Mesendoderm (in vitro differentiated cells): ENCODE measurements around the gene HRG.
A peak's percentile ranks its signal among the peaks of the same experiment; 100 is the strongest.
"Not testable (repeated sequence)": the region's sequence is repeated elsewhere in the genome, so short reads cannot be mapped to it uniquely, and the experiment has no call there.

Source experiments
- DNase-seq: peaks from one replicate; pipeline ENCODE4 v3.0.0; 2013
- H2AK5ac ChIP-seq: 2 replicates; pipeline ENCODE4 v1.6.1; 2013; ENCODE audit warnings: low read length, inconsistent platforms
- H2BK120ac ChIP-seq: 2 replicates; pipeline ENCODE4 v1.6.1; 2013; ENCODE audit warnings: low read depth, mild to moderate bottlenecking, low read length, moderate library complexity, mixed read lengths
- H2BK15ac ChIP-seq: replicated peaks from 2 replicates; pipeline ENCODE4 v1.6.1; 2013; ENCODE audit warnings: low read depth, mild to moderate bottlenecking, moderate library complexity
- H2BK5ac ChIP-seq: 2 replicates; pipeline ENCODE4 v1.6.1; 2013; ENCODE audit warnings: low read length, inconsistent platforms
- H3K18ac ChIP-seq: 2 replicates; pipeline ENCODE4 v1.6.1; 2013; ENCODE audit warnings: mild to moderate bottlenecking, low read length, mixed read lengths
- H3K23ac ChIP-seq: one replicate; pipeline ENCODE4 v1.6.1; 2013; ENCODE audit warnings: low read length
- H3K27ac ChIP-seq: 2 replicates; pipeline ENCODE4 v1.5.1; 2013; ENCODE audit warnings: low read depth, mild to moderate bottlenecking, inconsistent platforms, low read length, moderate library complexity
- H3K27me3 ChIP-seq: 2 replicates; pipeline ENCODE4 v1.6.1; 2013; ENCODE audit warnings: low read length, control low read depth, mild to moderate bottlenecking, inconsistent platforms; ENCODE audit not compliant: insufficient read depth, poor library complexity
- H3K36me3 ChIP-seq: 2 replicates; pipeline ENCODE4 v1.6.1; 2013; ENCODE audit warnings: low read length, inconsistent platforms; ENCODE audit not compliant: control insufficient read depth, insufficient read depth
- H3K4ac ChIP-seq: one replicate; pipeline ENCODE4 v1.6.1; 2013; ENCODE audit warnings: low read depth, mild to moderate bottlenecking, low read length, moderate library complexity
- H3K4me1 ChIP-seq: 2 replicates; pipeline ENCODE4 v1.6.1; 2013; ENCODE audit warnings: low read depth, low read length, inconsistent platforms; ENCODE audit not compliant: control insufficient read depth
- H3K4me2 ChIP-seq: 2 replicates; pipeline ENCODE4 v1.6.1; 2013; ENCODE audit warnings: low read length
- H3K4me3 ChIP-seq: 2 replicates; pipeline ENCODE4 v1.5.1; 2013; ENCODE audit warnings: mild to moderate bottlenecking, low read length
- H3K56ac ChIP-seq: one replicate; pipeline ENCODE4 v1.6.1; 2013; ENCODE audit warnings: low read length
- H3K79me1 ChIP-seq: 2 replicates; pipeline ENCODE4 v1.6.1; 2013; ENCODE audit warnings: low read length, inconsistent platforms
- H3K79me2 ChIP-seq: 2 replicates; pipeline ENCODE4 v1.6.1; 2013; ENCODE audit warnings: mild to moderate bottlenecking, low read length; ENCODE audit not compliant: control insufficient read depth, insufficient read depth
- H3K9ac ChIP-seq: 2 replicates; pipeline ENCODE4 v1.6.1; 2013; ENCODE audit warnings: low read length, inconsistent platforms
- H4K5ac ChIP-seq: one replicate; pipeline ENCODE4 v1.6.1; 2013; ENCODE audit warnings: low read length
- H4K8ac ChIP-seq: one replicate; pipeline ENCODE4 v1.6.1; 2013; ENCODE audit warnings: low read depth, mild to moderate bottlenecking, control low read depth, low read length, moderate library complexity
- WGBS: extraction: QIAGEN DNeasy Blood & Tissue Kit; methylation state at CpG from one replicate; pipeline ENCODE4 v1.1.7; 2013; ENCODE audit warnings: low lambda C conversion rate, missing lambda C conversion rate; ENCODE audit not compliant: insufficient coverage; ENCODE audit errors: extremely low coverage; 5-methylcytosine and 5-hydroxymethylcytosine counted together

HRG gene

DNA sequence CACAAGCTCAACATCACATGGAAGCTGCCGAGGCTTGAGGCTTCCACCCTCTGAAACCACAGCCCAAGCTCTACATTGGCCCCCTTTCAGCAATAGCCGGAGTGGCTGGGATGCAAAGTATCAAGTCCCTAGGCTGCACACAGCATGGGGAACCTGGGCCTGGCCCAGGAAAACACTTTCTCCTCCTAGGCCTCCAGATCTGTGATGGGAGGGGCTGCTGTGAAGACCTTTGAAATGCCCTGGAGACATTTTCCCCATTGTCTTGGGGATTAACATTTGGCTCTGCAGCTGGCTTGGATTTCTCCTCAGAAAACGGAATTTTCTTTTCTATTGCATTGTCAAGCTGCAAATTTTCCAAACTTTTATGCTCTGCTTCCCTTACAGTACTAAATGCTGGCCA, 18.2 kb downstream of the HRG start:
- H3K79me1 ChIP-seq: no peaks in the 10 kb centered on the region
- no peak overlapping the region for H3K23ac ChIP-seq
- H2BK5ac ChIP-seq: no peak overlapping the region
- no peak overlapping the region for H4K5ac ChIP-seq
- H2BK120ac ChIP-seq: no peak overlapping the region
- no peaks in the 10 kb centered on the region for H3K27me3 ChIP-seq
- no peak overlapping the region for H2BK15ac ChIP-seq
- no peak overlapping the region for H3K4ac ChIP-seq
- H3K56ac ChIP-seq: no peak overlapping the region
- no peak overlapping the region for H3K27ac ChIP-seq
- H2AK5ac ChIP-seq: no peak overlapping the region
- peak; percentile 47 for DNase-seq
- no peak overlapping the region for H3K4me3 ChIP-seq
- WGBS: no CpG with 5 or more reads among the region's 3 CpGs
- H3K4me2 ChIP-seq: no peak overlapping the region
- no peaks in the 10 kb centered on the region for H3K79me2 ChIP-seq
- H4K8ac ChIP-seq: no peak overlapping the region
- H3K9ac ChIP-seq: no peak overlapping the region
- no peaks in the 10 kb centered on the region for H3K36me3 ChIP-seq
- H3K18ac ChIP-seq: no peak overlapping the region
- H3K4me1 ChIP-seq: no peaks in the 10 kb centered on the region

DNA sequence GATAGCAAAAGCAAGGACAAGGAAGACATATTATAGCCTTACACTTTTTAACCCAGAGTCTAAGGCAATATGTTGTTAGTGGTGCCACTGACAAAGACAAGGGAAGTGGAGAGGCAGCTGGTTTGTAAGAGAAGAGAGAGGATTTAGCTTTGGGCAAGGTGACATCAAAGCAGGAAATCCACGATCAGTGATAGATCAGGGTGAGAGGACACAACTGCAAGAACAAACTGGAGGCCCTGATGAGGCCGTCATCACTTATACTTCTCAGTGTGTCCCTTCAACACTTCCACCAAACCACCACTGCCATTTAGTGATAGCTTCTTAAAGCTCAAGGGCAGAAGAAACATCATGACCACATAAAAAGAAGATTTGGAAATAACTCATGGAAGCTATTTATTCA, 20.7 kb downstream of the HRG start:
- H3K18ac ChIP-seq, H3K27ac ChIP-seq, H3K9ac ChIP-seq, H3K4me1 ChIP-seq, H3K56ac ChIP-seq, H2BK15ac ChIP-seq, H3K23ac ChIP-seq, H3K4me3 ChIP-seq, H3K4me2 ChIP-seq, H3K36me3 ChIP-seq, H4K5ac ChIP-seq, H4K8ac ChIP-seq, H3K4ac ChIP-seq, H2BK120ac ChIP-seq, H2BK5ac ChIP-seq, H3K79me1 ChIP-seq, H3K79me2 ChIP-seq, DNase-seq, H3K27me3 ChIP-seq, H2AK5ac ChIP-seq: not testable (repeated sequence)
- WGBS: no CpG with 5 or more reads among the region's 2 CpGs

DNA sequence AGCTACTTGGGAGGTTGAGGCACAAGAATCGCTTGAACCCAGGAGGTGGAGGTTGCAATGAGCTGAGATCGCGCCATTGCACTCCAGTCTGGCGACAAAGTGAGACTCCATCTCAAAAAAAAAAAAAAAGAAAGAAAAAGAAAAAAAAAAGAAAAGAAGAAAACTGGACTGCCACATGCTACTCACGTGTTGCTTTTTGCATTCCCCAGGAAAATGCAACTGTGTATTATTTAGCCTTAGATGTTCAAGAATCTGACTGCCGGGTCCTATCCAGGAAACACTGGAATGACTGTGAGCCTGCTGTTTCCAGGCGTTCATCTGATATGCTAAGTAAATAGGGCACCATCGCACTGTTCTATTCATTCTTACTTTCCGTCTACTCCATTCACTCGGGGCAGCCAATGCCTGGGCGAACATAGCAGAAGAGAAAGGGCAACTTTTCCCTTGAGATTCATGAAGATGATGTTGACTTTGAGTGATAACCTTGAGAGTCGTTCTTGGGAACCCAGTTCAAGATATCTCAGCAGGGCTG, 21.4 kb downstream of the HRG start:
- H3K27me3 ChIP-seq: no peaks in the 10 kb centered on the region
- no peak overlapping the region for H2BK5ac ChIP-seq
- H3K4me3 ChIP-seq: no peak overlapping the region
- no peak overlapping the region for H3K56ac ChIP-seq
- no peaks in the 10 kb centered on the region for H3K79me2 ChIP-seq
- H3K18ac ChIP-seq: no peak overlapping the region
- H3K36me3 ChIP-seq: no peaks in the 10 kb centered on the region
- H3K79me1 ChIP-seq: no peaks in the 10 kb centered on the region
- H3K4me2 ChIP-seq: no peak overlapping the region
- DNase-seq: no peak
- WGBS: no CpG with 5 or more reads among the region's 12 CpGs
- H3K27ac ChIP-seq: no peak overlapping the region
- no peak overlapping the region for H4K8ac ChIP-seq
- H2BK120ac ChIP-seq: no peak overlapping the region
- no peak overlapping the region for H2AK5ac ChIP-seq
- H3K4ac ChIP-seq: no peak overlapping the region
- H2BK15ac ChIP-seq: no peak overlapping the region
- H4K5ac ChIP-seq: no peak overlapping the region
- no peaks in the 10 kb centered on the region for H3K4me1 ChIP-seq
- H3K9ac ChIP-seq: no peak overlapping the region
- no peak overlapping the region for H3K23ac ChIP-seq

DNA sequence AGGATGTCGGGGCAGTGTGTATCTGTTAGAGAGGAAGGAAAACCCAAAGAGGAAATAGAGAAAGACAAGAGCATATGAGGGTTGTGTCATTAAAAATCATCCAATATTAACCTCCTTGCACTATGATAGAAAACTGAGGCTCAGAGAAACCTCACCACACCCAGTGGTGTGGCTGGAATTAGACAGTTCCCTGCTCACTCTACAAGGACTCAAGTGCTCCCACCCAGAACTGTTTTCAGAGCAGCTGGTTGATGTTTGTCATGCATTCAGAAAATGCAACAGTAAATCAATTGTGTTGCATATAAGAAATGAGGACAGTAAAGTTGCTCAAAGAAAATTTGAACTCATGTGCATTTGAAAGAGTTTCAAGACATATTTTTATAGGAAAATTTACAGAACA, 24.5 kb downstream of the HRG start:
- H3K36me3 ChIP-seq, H3K4me2 ChIP-seq, H4K8ac ChIP-seq, H3K4ac ChIP-seq, H3K79me1 ChIP-seq, DNase-seq, H3K56ac ChIP-seq, H2BK5ac ChIP-seq, H3K18ac ChIP-seq, H3K27ac ChIP-seq, H4K5ac ChIP-seq, H3K79me2 ChIP-seq, H2BK120ac ChIP-seq, H3K9ac ChIP-seq, H2BK15ac ChIP-seq, H3K23ac ChIP-seq, H3K27me3 ChIP-seq, H2AK5ac ChIP-seq, H3K4me1 ChIP-seq, H3K4me3 ChIP-seq: not testable (repeated sequence)
- WGBS: no CpG with 5 or more reads among the region's 1 CpG

DNA sequence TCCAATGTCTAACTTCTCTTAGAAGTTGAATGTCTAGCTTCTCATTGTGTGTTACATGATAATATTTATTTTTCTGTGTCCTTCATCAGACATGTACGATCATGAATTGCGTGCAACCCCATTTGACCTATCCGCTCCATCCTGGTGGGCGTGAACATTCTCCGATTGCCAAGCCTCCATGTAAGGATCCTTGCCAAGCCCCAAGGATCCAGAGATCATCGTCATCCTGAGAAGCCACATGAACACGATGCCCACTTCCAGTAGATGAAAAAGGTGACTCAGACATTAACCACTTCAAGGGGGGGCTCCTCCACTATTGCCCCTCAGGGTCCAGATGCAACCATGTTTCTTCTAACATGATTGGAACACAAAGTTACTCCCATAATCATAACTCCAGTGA, 25.9 kb downstream of the HRG start:
- H3K27ac ChIP-seq: no peak overlapping the region
- H2AK5ac ChIP-seq: no peak overlapping the region
- H4K5ac ChIP-seq: no peak overlapping the region
- no CpG with 5 or more reads among the region's 7 CpGs for WGBS
- H3K23ac ChIP-seq: no peak overlapping the region
- no peak overlapping the region for H2BK15ac ChIP-seq
- no peak overlapping the region for H2BK120ac ChIP-seq
- H3K56ac ChIP-seq: no peak overlapping the region
- no peak for DNase-seq
- no peak overlapping the region for H2BK5ac ChIP-seq
- no peak overlapping the region for H3K9ac ChIP-seq
- no peaks in the 10 kb centered on the region for H3K4me1 ChIP-seq
- no peaks in the 10 kb centered on the region for H3K27me3 ChIP-seq
- no peaks in the 10 kb centered on the region for H3K36me3 ChIP-seq
- H3K79me1 ChIP-seq: no peaks in the 10 kb centered on the region
- H3K4me3 ChIP-seq: no peak overlapping the region
- H3K4me2 ChIP-seq: no peak overlapping the region
- H3K4ac ChIP-seq: no peak overlapping the region
- H3K18ac ChIP-seq: no peak overlapping the region
- no peak overlapping the region for H4K8ac ChIP-seq
- H3K79me2 ChIP-seq: no peaks in the 10 kb centered on the region

DNA sequence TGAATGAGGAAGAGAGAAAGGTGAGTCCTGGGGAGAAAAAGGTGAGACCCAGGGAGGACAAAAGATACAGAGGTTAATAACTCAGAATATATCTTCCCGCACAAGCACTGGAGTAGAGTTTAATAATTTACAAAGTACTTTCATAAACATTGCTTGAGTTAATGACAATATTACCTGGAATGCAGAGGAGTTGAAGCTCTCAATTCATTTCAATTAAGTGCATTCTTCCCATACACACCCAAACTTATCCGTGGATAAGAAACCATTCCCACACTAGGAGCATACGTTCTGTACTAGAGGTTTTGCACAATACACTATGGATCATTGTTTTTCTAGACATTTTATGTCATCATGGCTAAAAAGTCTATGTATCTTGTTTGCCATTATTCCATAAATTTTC, 28.0 kb downstream of the HRG start:
- H3K4me3 ChIP-seq: no peak overlapping the region
- no peak overlapping the region for H3K4ac ChIP-seq
- no peaks in the 10 kb centered on the region for H3K27me3 ChIP-seq
- H2BK5ac ChIP-seq: no peak overlapping the region
- no peaks in the 10 kb centered on the region for H3K4me1 ChIP-seq
- no peak overlapping the region for H2BK15ac ChIP-seq
- no peak overlapping the region for H2AK5ac ChIP-seq
- no peaks in the 10 kb centered on the region for H3K79me2 ChIP-seq
- no peak overlapping the region for H3K27ac ChIP-seq
- no peak overlapping the region for H3K9ac ChIP-seq
- H4K8ac ChIP-seq: no peak overlapping the region
- no peak overlapping the region for H4K5ac ChIP-seq
- H3K4me2 ChIP-seq: no peak overlapping the region
- H3K23ac ChIP-seq: no peak overlapping the region
- no peak for DNase-seq
- H3K79me1 ChIP-seq: no peaks in the 10 kb centered on the region
- no peaks in the 10 kb centered on the region for H3K36me3 ChIP-seq
- WGBS: no CpG with 5 or more reads among the region's 3 CpGs
- no peak overlapping the region for H3K56ac ChIP-seq
- H2BK120ac ChIP-seq: no peak overlapping the region
- H3K18ac ChIP-seq: no peak overlapping the region
